ENCODE results near the gene GPR17. TPM values are rescaled to one million over a fixed set of nuclear protein-coding genes. Genes with fewer than 3 reads are reported as not detected.

The GPR17 gene
- not detected for total RNA-seq

GRCh38 chr2:127645395-127646291 lies at the start of gene GPR17:
TSS of gene GPR17 (plus strand) at chr2:127646153. CDS start at chr2:127650736, 4,583 bp downstream.
- DNase-seq (ENCODE audit: low spot score) (no peak), ATAC-seq (no peak)

- ATAC-seq: no peak
- DNase-seq (ENCODE audit: low spot score): peak; percentile 21
These were observed 49.5 kb upstream of the GPR17 start for GRCh38 chr2:127596311-127597045.

- peak; percentile 18 for DNase-seq (ENCODE audit: low spot score)
- no peak for ATAC-seq
These were observed 48.6 kb upstream of the GPR17 start for GRCh38 chr2:127597046-127597983.

GRCh38 chr2:127597984-127598380 lies 48.0 kb upstream of the GPR17 start:
- ATAC-seq (no peak), DNase-seq (ENCODE audit: low spot score) (no peak)

GRCh38 chr2:127598711-127599110 lies 47.2 kb upstream of the GPR17 start:
- DNase-seq (ENCODE audit: low spot score) (no peak), ATAC-seq (no peak)

- ATAC-seq: no peak
These were observed 46.7 kb upstream of the GPR17 start for GRCh38 chr2:127599211-127599610.

GRCh38 chr2:127604986-127605385 lies 41.0 kb upstream of the GPR17 start:
- ATAC-seq (no peak), DNase-seq (ENCODE audit: low spot score) (peak; percentile 22)

More at GRCh38 chr2:127599211-127599610, 46.7 kb upstream of the GPR17 start:
- DNase-seq (ENCODE audit: low spot score): no peak

- ATAC-seq (no peak), DNase-seq (ENCODE audit: low spot score) (peak; percentile 19)
These were observed 40.2 kb upstream of the GPR17 start for GRCh38 chr2:127605691-127606263.

GRCh38 chr2:127606625-127607398 lies 39.1 kb upstream of the GPR17 start:
- DNase-seq (ENCODE audit: low spot score) (peak; percentile 41), ATAC-seq (no peak)

- DNase-seq (ENCODE audit: low spot score) (peak; percentile 35), ATAC-seq (no peak)
These were observed 38.5 kb upstream of the GPR17 start for GRCh38 chr2:127607399-127607908.

GRCh38 chr2:127608061-127609030 lies 37.6 kb upstream of the GPR17 start:
- DNase-seq (ENCODE audit: low spot score): peak; percentile 41
- ATAC-seq: no peak

- ATAC-seq (no peak), DNase-seq (ENCODE audit: low spot score) (peak; percentile 42)
These were observed 36.8 kb upstream of the GPR17 start for GRCh38 chr2:127609031-127609751.

- DNase-seq (ENCODE audit: low spot score) (peak; percentile 40), ATAC-seq (no peak)
These were observed 36.1 kb upstream of the GPR17 start for GRCh38 chr2:127609818-127610217.

GRCh38 chr2:127610561-127610960 lies 35.4 kb upstream of the GPR17 start:
- DNase-seq (ENCODE audit: low spot score) (peak; percentile 33), ATAC-seq (no peak)

- no peak for ATAC-seq
- peak; percentile 28 for DNase-seq (ENCODE audit: low spot score)
These were observed 34.7 kb upstream of the GPR17 start for GRCh38 chr2:127611076-127611925.

- ATAC-seq (no peak), DNase-seq (ENCODE audit: low spot score) (peak; percentile 38)
These were observed 33.7 kb upstream of the GPR17 start for GRCh38 chr2:127612111-127612822.
